ENCODE measurements around the gene PIP5K1B.
"Not testable (repeated sequence)": the region's sequence is repeated elsewhere in the genome, so short reads cannot be mapped to it uniquely, and the experiment has no call there.

PIP5K1B gene

GRCh38 chr9:69036799-69037198 lies 331.8 kb downstream of the PIP5K1B start:
- DNase-seq = no peak

DNA sequence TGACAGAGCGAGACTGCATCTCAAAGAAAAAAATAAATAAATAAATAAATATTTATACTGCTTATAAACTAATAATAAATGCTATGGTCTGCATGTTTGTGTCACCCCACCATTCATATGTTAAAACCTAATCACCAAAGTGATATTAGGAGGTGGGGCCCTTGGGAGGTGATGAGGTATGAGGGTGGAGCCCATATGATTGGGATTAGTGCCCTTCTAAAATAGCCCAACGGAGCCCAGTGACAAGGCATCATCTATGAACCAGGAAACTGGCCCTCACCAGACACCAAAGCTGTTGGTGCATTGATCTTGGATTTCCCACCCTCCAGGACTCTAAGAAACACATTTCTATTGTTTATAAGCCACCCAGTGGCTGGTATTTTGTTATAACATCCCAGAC lies 335.6 kb downstream of the PIP5K1B start:
- DNase-seq = no peak

DNA sequence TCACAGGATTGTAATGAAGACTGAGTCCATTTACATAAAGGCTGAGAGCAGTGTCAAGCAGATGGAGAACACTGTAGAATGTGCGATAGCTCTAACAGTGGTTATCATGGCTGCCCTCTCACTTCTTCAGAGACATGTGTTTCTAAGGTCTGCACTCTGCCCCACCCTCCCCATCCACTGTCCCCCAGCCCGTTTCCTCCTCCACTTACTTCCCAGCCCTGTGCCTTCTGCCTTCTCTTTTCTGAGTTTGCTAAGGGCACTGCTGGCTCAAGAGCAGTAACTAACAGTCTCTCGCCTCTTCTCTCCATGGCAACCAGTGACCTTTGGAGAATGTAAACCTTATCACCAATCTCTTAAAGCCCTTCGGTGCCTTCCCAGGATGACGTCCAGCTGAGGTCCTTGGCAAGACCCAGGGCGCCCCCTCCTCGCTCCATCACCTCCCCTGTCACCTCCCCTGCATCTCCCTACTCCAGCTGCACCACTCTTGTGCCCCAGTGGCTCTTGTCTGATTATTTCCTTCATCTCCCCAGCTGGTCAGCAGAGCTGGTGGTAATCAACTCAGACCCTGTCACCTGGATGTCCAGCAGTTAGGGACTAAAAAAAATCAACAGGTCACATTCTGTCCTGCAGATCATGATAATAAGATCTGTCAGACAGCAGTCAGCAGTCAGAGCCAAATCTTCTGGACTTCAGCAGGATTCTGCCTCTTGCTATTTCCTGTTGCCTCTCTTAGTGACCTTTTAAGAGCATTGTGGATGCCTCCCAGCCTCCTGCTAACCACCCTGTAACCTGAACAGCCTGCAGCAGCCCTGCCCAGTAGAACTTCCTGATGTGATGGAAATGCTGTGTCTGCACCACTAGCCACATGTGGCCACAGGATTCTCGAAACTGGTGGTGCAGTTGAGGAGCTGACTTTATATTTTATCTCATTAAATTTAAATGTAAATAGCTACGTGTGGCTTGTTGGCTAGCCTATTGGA lies 339.5 kb downstream of the PIP5K1B start:
- no peak for DNase-seq

DNA sequence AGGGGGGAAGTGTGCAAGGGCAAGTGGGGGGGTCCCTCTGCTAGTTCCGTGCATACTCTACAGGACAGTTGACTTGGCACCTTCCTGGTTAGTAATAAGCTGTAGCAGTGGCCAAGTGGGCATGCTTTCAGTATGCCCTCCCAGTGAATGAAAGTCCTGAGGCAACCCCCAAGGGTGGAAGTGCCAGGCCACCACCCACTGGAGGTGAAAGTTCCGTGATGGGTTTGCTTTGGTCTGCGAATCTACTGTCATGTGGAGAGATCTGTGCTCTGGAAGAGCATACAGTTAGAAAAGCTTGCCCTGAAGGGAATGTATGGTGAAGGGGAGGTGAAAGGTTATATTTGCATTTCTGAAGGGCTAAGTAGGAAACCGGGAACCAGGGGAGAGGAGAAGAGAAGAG lies 340.8 kb downstream of the PIP5K1B start:
- no peak for DNase-seq

DNA sequence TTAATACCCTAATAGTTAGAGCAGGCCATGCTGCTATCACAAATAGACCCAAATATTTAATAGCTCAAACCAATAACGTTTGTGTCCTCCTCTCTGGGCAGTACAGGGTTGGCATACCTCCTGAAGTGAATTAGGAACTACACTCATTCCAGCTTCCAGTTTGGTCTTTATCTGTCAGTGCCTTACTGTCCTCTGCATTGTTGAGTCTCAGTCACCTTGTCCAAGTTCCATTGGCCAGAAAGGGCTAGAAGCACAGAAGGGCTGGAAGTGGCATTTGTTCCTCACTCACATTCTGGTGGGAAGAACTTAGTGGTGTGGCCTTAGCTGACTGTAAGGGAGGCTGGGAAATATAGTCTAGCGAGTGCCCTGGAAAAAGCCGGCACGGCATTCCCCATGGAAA lies 341.7 kb downstream of the PIP5K1B start:
- DNase-seq = no peak

- DNase-seq = no peak
Observed at GRCh38 chr9:69047371-69047770, 342.3 kb downstream of the PIP5K1B start.

- no peak for DNase-seq
Observed at GRCh38 chr9:69049094-69049493, 344.1 kb downstream of the PIP5K1B start.

GRCh38 chr9:69050936-69051335 lies 345.9 kb downstream of the PIP5K1B start:
- DNase-seq = not testable (repeated sequence)

DNA sequence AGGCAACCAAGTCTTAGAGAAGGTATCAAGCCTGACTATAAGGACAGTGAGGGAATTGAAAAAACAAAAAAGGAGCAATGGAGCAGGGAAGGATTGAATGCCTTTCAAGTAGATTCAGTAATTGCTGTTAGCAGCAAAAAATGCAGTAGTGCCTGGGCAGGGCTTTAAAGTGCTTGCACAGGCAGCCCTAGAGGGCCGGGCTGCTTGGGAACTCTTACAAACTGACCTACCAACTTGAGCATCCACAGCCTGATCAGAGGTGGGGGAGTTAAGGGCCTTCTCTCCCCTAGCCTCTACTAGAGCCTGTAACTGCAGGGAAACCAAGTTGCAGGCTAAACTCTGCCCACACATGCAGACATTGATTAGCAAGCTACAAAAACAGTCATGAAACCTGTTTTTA lies 349.9 kb downstream of the PIP5K1B start:
- no peak for DNase-seq

DNA sequence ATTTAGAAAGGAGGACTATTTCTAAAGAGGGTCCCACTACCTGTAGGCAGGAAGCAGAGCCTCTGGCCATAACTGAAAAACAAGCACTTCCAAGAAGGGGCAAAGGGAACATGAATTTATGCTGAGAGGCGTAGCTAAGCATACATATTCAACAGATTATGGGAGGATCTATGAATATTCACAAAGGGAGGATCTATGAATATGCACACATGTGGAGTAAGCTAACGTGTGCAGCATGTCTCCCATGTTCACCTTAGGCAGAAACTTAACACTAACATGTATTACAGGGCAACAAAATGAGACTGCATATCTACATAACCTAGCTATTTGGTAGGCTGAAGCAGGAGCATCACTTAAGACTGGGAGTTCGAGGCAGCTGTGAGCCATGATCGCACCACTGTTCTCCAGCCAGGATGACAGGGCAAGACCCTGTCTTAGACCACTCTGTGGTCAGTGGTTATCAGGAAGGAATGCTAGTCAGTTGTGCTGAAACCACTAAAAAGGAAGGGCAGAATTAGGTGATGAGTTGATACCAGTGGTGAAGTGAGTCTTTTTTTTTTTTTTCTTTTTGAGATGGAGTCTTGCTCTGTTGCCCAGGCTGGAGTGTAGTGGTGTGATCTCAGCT lies 351.3 kb downstream of the PIP5K1B start:
- no peak for DNase-seq

DNA sequence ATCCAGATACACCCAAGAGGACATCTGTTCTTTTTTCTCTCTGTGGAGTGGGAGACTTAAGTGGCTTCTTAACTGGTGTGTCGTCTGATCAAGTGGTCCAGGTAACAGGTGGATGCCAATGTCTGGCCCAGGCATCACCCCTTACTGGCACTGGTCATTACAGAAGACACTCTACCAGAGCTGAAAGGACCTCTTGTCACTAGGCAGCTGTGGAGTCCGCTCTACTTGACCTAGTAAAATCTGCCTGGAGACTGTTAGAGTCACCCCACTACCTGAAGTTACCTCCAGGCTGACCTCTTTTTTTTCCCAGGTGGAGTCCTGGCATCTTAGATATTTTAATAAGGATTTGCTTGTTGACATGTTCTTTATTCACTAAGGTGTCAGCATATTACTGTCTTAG lies 353.1 kb downstream of the PIP5K1B start:
- DNase-seq = no peak
